Measurements from ENCODE around the gene STXBP2. TPM values are rescaled to one million over a fixed set of nuclear protein-coding genes. Genes with fewer than 3 reads are reported as not detected.

Gene STXBP2
- total RNA-seq, 1 donor from 2014 or later = 12.7 TPM

DNA sequence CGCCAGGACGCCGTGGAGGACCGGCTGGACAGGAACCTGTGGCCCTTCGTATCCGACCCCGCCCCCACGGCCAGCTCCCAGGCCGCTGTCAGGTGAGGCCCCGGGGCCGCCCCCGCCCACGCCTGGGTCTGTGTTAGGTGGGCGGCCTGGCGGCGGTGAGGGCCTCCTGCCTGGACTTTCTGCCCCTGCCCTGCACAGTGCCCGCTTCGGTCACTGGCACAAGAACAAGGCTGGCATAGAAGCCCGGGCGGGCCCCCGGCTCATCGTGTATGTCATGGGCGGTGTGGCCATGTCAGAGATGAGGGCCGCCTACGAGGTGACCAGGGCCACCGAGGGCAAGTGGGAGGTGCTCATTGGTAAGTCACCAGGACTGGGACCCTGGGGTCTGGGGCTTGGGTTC, 10.2 kb downstream of the STXBP2 start:
- no peak overlapping the region for H3K4me3 ChIP-seq
- H3K27me3 Mint-ChIP-seq (ENCODE audit: insufficient read depth, low read depth) = peaks cover 5% of the 10 kb centered on the region

DNA sequence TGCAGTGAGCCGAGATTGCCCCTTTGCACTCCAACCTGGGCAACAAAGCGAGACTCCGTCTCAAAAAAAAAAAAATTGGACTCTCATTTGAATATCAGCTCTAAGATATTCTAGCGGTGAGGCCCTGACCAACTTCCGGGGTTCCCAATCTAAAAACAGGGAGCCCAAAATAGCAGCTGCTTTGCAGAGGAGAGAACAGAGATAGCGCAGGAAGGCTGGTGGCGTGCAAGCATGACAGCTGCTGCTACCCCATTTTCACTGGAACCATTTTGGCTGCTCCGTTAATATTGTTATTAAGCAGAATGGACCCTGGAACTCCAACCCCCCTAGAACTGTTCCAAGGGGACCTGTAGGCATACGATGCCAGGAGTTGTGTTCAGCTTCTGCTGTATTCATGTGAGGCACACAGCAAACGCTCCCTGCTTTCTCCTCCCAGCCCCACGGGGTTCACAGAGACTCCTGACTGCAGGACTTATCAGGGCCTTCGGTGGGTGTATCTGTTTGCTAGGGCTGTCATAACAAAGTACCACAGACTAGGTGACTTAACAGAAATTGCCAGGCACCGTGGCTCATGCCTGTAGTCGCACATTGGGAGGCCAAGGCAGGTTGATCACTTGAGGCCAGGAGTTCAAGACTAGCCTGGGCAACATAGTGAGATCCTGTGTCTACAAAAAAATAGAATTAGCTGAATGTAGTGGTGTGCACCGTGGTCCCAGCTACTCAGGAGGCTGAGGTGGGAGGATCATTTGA, 11.5 kb downstream of the STXBP2 start:
- DNase-seq (ENCODE audit: low spot score) = no peak

More for the DNA sequence above, 10.2 kb downstream of the STXBP2 start:
- peaks cover under 1% of the 10 kb centered on the region for H3K4me1 ChIP-seq
- TF ChIP-seq, protein P1, sequence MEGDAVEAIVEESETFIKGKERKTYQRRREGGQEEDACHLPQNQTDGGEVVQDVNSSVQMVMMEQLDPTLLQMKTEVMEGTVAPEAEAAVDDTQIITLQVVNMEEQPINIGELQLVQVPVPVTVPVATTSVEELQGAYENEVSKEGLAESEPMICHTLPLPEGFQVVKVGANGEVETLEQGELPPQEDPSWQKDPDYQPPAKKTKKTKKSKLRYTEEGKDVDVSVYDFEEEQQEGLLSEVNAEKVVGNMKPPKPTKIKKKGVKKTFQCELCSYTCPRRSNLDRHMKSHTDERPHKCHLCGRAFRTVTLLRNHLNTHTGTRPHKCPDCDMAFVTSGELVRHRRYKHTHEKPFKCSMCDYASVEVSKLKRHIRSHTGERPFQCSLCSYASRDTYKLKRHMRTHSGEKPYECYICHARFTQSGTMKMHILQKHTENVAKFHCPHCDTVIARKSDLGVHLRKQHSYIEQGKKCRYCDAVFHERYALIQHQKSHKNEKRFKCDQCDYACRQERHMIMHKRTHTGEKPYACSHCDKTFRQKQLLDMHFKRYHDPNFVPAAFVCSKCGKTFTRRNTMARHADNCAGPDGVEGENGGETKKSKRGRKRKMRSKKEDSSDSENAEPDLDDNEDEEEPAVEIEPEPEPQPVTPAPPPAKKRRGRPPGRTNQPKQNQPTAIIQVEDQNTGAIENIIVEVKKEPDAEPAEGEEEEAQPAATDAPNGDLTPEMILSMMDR (IDR thresholded peaks at IDR 0.05) = no peak
- TF ChIP-seq EZH2 (IDR thresholded peaks at IDR 0.05) (no peak), EZH2phosphoT487 (IDR thresholded peaks at IDR 0.05) (no peak)
- H3K4me2 ChIP-seq = no peak overlapping the region
- no peaks in the 10 kb centered on the region for H3K36me3 ChIP-seq
- H3K27me3 ChIP-seq = peaks cover 22% of the 10 kb centered on the region
- H3F3A ChIP-seq (ENCODE audit: low read depth) = peaks cover under 1% of the 10 kb centered on the region
- no peaks in the 10 kb centered on the region for H3K9me3 ChIP-seq (ENCODE audit: low read depth)
- Mint-ChIP-seq H3K9me3 (peaks cover 2% of the 10 kb centered on the region), H3K27ac (no peak overlapping the region), H3K4me1 (peaks cover 3% of the 10 kb centered on the region), H3K4me3 (no peak overlapping the region), H3K36me3 (no peaks in the 10 kb centered on the region)
- no peaks in the 10 kb centered on the region for H3K79me2 ChIP-seq (ENCODE audit: low read depth)
- DNase-seq (ENCODE audit: low spot score) = no peak
- H3K27ac ChIP-seq = no peak overlapping the region
- no peak overlapping the region for H2AFZ ChIP-seq (replicated peaks)
- no peaks in the 10 kb centered on the region for H4K20me1 ChIP-seq (ENCODE audit: low read depth)
- H3K9ac ChIP-seq = no peak overlapping the region

DNA sequence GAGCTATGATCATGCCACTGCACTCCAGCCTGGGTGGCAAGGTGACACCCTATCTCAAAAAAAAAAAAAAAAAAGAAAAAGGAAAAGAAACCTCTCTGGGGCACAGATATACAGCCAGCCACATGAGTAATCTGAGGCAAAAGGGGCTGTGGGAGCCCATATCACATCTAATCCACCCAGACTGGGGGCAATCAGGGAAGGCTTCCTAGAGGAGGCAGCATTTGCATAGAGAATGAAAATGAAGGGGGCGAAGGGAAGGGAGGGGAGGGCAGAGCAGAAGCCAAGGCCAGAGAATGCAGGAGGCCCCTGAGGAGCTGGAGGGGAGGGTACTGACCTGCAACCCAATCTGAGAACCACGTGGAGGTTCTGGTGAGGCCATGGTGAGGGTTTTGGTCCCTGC, 13.2 kb downstream of the STXBP2 start:
- Histone ChIP-seq H3K4me3 (no peak overlapping the region), H3K27ac (no peak overlapping the region), H4K20me1 (ENCODE audit: low read depth) (no peaks in the 10 kb centered on the region), H3K27me3 (peaks cover 51% of the 10 kb centered on the region), H3K36me3 (no peaks in the 10 kb centered on the region), H3K79me2 (ENCODE audit: low read depth) (no peaks in the 10 kb centered on the region), H3F3A (ENCODE audit: low read depth) (peaks cover 4% of the 10 kb centered on the region), H3K9ac (no peak overlapping the region), H3K9me3 (ENCODE audit: low read depth) (no peaks in the 10 kb centered on the region), H3K4me1 (peaks cover 4% of the 10 kb centered on the region), H2AFZ (replicated peaks) (no peak overlapping the region), H3K4me2 (no peak overlapping the region)
- Mint-ChIP-seq H3K27ac (no peak overlapping the region), H3K4me1 (peaks cover 10% of the 10 kb centered on the region), H3K36me3 (no peaks in the 10 kb centered on the region), H3K9me3 (no peaks in the 10 kb centered on the region), H3K4me3 (no peak overlapping the region), H3K27me3 (ENCODE audit: insufficient read depth, low read depth) (peaks cover 11% of the 10 kb centered on the region)
- no peak for DNase-seq (ENCODE audit: low spot score)
- TF ChIP-seq EZH2phosphoT487 (IDR thresholded peaks at IDR 0.05) = no peak
- TF ChIP-seq, protein P1 (IDR thresholded peaks at IDR 0.05) = no peak
- TF ChIP-seq EZH2 (IDR thresholded peaks at IDR 0.05) = no peak

More for the DNA sequence above, 11.5 kb downstream of the STXBP2 start:
- H3K79me2 ChIP-seq (ENCODE audit: low read depth) = no peaks in the 10 kb centered on the region
- no peaks in the 10 kb centered on the region for H3K36me3 ChIP-seq
- Mint-ChIP-seq H3K27ac (no peak overlapping the region), H3K9me3 (no peaks in the 10 kb centered on the region), H3K4me3 (no peak overlapping the region), H3K27me3 (ENCODE audit: insufficient read depth, low read depth) (peaks cover 11% of the 10 kb centered on the region), H3K4me1 (peaks cover 10% of the 10 kb centered on the region), H3K36me3 (no peaks in the 10 kb centered on the region)
- no peaks in the 10 kb centered on the region for H4K20me1 ChIP-seq (ENCODE audit: low read depth)
- no peak overlapping the region for H3K27ac ChIP-seq
- H3K9me3 ChIP-seq (ENCODE audit: low read depth) = no peaks in the 10 kb centered on the region
- H3F3A ChIP-seq (ENCODE audit: low read depth) = peaks cover 4% of the 10 kb centered on the region
- H3K4me2 ChIP-seq = no peak overlapping the region
- no peak overlapping the region for H3K4me3 ChIP-seq
- H3K4me1 ChIP-seq = peaks cover 4% of the 10 kb centered on the region
- H2AFZ ChIP-seq (replicated peaks) = no peak overlapping the region
- H3K9ac ChIP-seq = no peak overlapping the region
- peaks cover 34% of the 10 kb centered on the region for H3K27me3 ChIP-seq
- TF ChIP-seq EZH2phosphoT487 (IDR thresholded peaks at IDR 0.05) (no peak), EZH2 (IDR thresholded peaks at IDR 0.05) (no peak)
- TF ChIP-seq, protein P1 (IDR thresholded peaks at IDR 0.05) = no peak
